HG03045 (cell line): Measurements from ENCODE around the gene HSPBP1.

Experiments
- ATAC-seq: cut with Tn5 transposase; IDR thresholded peaks from one replicate; pipeline ENCODE4 v1.9.1; 2021; ENCODE audit warnings: mild to moderate bottlenecking, moderate library complexity; ENCODE audit not compliant: unreplicated experiment

The HSPBP1 gene

GRCh38 chr19:55305491-55305890 lies 25.6 kb upstream of the HSPBP1 start:
- ATAC-seq: no peak

GRCh38 chr19:55304980-55305379 lies 25.1 kb upstream of the HSPBP1 start:
- no peak for ATAC-seq

DNA sequence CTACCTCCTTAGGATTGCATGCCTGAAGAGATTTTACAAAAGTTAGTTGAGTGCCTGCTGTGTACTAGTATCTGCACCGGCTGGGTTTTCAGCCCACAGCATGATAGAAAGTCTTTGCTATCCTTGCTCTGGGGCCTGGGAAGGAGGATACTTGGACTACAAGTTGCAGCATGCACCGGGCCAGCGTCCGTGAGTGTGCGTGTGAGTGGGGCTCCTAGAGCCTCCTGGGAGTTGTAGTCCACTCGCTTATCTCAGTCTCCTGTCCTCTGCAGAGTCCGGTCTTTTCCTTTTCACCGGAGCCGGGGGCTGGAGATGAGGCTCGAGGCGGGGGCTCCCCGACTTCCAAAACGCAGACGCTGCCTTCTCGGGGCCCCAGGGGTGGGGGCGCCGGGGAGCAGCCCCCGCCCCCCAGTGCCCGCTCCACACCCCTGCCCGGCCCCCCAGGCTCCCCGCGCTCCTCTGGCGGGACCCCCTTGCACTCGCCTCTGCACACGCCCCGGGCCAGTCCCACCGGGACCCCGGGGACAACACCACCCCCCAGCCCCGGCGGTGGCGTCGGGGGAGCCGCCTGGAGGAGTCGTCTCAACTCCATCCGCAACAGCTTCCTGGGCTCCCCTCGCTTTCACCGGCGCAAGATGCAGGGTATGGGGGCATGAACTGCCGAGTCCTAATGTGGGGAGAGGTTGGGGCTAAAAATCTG lies 24.5 kb upstream of the HSPBP1 start:
- ATAC-seq: no peak

GRCh38 chr19:55303477-55303876 lies 23.6 kb upstream of the HSPBP1 start:
- no peak for ATAC-seq

DNA sequence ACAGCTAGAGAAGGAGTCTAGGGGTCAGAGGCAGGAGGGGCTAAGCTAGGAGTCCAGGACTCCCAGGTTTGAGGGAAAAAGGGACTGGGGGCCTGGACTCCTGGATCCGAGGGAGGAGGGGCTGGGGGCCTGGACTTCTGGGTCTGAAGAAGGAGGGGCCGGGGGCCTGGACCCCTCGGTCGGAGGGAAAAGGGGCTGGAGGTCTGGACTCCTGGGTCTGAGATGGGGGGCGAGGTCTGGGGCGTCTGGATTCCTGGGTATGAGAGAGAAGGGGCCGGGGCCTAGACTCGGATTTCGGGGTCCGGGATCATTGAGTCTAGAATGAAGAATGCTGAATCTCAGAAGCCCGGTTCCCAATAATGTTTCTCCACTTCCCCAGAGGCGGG lies 22.4 kb upstream of the HSPBP1 start:
- ATAC-seq: no peak

DNA sequence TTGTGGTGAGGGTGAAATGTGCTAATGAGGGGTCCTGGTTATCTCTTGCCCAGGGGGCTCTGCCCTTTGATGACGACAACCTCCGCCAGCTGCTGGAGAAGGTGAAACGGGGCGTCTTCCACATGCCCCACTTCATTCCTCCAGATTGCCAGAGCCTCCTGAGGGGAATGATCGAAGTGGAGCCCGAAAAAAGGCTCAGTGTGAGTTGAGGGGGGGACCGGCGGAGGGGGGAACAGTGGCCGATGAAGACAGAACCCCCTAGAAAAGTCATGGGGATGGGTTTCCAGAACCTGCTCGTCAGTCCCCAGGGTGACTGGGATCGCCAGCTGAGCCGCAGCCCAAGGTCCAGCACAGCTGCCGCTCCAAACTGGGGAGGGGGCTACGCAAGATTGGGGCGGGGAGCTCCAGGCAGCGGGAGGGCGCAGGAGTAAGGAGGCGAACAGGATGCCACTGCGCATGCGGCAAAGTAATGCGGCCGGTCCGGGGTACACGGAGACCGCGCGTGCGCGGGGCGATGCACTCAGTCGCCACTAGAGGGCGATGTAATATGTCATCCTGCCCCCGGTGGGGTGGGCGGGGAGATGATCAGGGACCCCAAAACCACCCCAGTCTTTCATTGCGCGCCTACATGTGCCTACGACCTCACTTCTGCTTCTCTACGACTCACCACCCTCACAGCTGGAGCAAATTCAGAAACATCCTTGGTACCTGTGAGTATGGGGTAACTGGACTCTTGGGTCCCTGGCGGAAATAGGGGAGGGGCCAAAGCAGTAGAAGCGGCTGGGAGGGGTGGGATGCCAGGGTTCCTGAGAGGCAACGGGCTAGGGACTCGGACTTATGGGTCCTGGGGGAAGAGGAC lies 21.8 kb upstream of the HSPBP1 start:
- ATAC-seq: peak; percentile 65

- ATAC-seq: no peak
Observed at GRCh38 chr19:55300886-55301458, 21.1 kb upstream of the HSPBP1 start.

DNA sequence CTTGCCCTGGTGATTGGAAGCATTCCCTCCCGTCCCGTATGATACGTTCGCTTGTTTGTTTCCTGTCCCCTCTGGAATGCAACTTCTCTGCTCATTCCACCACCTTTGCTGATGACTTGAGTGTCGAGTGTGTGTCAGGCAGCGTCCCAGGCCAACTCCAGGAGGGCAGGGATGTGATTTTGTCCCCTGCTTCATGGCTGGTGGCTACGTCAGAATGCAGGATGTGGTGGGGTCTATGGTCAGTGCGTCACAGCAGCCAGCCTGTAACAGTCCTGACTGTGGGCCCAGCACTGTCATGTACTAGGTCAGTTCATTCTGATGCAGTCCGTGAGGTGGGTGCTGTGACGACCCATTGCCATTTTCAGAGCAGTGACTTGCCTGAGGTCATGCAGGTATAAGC lies 20.1 kb upstream of the HSPBP1 start:
- no peak for ATAC-seq

DNA sequence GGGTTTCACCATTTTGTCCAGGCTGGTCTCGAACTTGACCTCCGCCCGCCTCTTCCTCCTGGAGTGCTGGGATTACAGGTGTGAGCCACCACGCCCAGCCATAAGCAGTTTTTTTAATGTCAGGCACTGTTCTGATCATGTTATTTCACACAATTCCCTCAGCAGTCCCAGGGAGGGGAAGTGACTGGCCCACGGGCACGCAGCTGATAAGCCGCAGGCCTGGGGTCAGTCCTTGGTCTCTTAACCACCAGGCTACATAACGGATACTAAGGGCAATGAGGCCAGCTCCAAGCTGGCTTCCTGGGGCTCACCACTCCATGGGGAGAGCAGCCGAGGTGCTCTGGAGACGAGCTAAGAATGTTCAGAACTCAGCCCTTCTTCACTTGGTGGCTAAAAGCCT lies 17.4 kb upstream of the HSPBP1 start:
- ATAC-seq: no peak

- ATAC-seq: no peak
Observed at GRCh38 chr19:55289117-55289796, 9.3 kb upstream of the HSPBP1 start.

DNA sequence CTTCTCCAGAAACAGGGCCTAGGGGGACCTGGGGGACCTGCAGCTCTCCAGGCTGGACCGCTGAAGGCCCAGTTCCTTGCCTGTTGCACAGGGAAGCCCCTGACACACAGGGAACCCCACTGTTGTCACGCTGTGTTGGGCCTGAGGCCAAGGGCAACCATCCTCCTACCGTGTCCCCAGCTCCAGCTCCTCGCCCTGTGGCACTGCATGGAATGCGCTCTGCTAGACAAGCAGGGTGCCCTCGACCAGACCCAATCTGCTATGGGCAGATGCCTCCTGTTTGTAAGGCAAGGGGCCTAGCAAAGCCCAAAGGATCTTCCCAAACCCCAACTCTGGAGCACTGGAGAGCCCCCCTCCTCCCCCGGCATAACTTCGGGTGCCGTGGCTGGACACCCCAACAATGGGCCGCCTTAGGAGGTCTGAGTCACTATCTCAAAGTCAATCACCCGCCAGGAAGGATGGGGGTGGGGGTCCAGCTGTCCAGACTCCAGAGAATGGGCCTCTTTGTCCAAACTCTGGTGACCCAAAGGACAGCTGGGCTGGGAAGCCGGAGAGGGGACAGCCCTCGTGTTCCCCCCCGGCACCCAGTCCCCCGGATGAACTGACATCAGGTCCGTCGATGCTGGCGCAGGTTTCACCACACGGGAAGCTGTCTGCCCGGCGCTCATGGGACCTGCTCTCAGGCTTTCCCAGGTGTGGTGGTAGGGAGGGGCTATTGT lies 7.6 kb upstream of the HSPBP1 start:
- no peak for ATAC-seq

DNA sequence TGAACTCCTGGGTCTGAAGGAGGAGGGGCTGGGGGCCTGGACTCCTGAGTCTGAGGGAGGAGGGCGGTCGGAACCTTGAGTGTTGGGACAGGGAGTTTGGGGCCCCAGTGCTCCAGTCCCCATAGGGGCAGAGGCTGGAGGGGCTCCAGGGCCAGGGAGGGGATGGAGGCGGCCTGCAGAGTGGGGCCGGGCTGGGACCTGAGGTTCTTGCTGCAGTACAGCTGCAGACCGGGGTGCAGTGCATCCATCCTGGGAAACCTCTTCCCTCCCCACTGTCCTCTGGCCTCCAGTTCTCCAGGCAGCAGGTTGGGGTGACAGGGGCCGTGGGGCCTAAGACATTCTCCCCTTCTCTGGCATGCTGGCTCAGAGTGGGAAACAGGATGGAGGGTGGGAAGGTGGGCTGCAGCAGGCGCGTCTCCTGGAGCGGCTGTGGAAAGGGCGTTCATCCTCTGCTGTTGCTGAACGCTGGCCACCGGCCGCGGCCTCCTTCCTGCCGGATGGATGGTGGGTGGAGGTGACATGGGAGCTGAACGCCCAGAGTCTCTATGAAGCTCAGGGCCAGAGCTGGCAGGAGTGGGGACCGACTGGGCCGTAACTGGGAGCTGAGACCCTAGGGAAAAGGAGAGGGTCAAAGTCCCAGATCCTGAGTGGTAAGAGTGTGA lies 5.5 kb upstream of the HSPBP1 start:
- no peak for ATAC-seq

GRCh38 chr19:55284405-55285058 lies 4.6 kb upstream of the HSPBP1 start:
- ATAC-seq: no peak

DNA sequence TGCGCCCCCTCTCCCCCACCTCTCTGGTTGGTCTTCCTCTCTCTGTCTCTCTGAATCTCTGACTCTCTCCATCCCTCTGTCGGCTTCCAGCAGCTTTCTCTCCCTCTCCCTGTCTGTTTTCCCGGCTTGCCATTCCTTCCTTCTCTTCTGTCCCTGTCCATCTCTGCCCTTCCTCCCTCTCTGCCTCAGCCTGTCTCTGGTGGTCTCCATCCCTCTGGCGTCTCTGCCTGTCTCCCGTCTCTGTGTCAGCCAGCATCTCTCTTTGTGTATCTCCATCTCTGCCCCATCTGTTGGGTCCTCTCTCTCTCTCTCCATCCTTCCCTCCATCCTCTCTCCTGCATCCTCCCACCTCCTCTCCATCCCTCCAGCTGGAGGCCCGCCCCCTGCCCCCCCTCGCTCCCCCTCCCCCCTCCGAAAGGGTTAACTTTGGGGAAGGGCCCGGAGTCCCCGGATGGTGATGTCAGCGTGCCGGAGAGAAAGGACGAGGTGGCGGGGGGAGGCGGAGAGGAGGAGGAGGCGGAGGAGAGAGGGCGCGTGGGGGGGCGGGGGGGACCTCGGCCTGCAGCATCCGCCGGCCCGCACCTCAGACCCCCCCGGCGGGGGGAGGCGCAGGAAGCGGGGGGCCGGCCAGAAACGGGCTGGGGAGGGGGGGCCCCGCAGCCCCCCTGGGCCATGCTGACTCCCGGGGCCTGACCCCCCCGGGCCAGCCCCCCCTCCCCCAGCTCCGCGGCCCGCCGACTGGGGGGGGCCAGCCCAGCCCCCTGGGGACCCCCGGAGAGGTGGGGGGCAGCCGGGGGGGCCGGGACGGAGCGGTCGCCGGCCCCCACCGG lies 3.9 kb upstream of the HSPBP1 start, which contains the start of gene BRSK1:
Gene BRSK1 (plus strand): TSS at position 450 of the 830 bp plus-strand sequence. CDS start 446 bp downstream, outside the sequence.
- ATAC-seq: no peak

DNA sequence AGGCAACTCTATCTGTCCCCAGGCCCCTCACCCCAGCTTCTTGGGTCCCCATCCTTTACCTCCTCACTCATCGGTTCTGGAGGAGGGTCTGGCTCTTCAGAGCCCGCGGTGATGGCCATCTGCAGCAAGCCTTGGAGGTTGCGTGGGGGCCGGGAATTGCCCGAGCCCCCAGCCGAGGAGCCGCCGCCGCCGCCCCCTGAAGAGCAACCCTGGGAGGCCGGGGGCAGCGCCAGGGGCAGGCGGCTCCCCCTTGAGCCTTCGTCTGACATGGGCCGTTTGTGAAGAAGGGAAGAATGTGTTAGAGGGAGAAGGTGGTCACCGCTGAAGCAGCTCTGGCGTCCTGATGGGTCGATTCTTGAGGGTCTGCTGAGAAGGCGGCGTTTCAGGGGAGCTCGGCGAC lies 570 bp downstream of the HSPBP1 start:
- no peak for ATAC-seq

GRCh38 chr19:55278391-55279135 lies 1.3 kb downstream of the HSPBP1 start:
- no peak for ATAC-seq

DNA sequence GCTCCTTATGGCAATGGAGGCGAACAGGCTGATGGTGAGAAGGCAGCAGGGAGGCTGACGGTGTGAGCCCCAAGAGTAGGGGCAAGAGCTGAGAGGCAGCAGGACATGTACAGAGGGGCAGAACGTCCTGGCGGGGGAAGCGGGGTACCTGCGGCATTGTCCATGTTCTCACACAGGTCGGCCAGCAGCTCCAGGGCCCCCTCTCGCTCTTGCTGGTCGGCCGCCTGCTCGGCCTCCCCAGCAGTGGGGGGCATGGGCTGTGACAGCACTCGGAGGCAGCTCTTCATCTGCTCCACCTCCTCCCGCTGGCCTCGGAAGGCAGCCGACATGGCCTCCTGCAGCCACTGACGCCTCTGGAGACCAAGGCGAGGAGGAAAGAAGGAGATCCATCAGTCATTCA lies 2.4 kb downstream of the HSPBP1 start:
- no peak for ATAC-seq
